ENCODE results near the gene PLA2G4E. TPM values are rescaled to one million over a fixed set of nuclear protein-coding genes. Genes with fewer than 3 reads are reported as not detected.

The PLA2G4E gene
- total RNA-seq, 4 donors from 2014 or later, result not detected

GRCh38 chr15:41961595-41962202, 59.1 kb downstream of the PLA2G4E start:
- WGBS, 2 donors, result 71 to 85% methylated on average over 1 of the region's 1 CpG

GRCh38 chr15:41961001-41961518, 59.8 kb downstream of the PLA2G4E start:
- H3K4me3 ChIP-seq, result no peak overlapping the region
- H3K27ac ChIP-seq, result no peak overlapping the region
- H3K4me1 ChIP-seq, result peaks cover 0 to 26% (median 0%) of the 10 kb centered on the region in 4 donors

More at GRCh38 chr15:41961595-41962202, 59.1 kb downstream of the PLA2G4E start:
- TF ChIP-seq CTCF (IDR thresholded peaks at IDR 0.05) (no peak), EP300 (IDR thresholded peaks at IDR 0.05) (no peak), POLR2A (IDR thresholded peaks at IDR 0.05) (no peak)
- Histone ChIP-seq H3K9me3 (no peaks in the 10 kb centered on the region), H3K27ac (no peak overlapping the region), H3K4me1 (peaks cover 0 to 30% (median 1%) of the 10 kb centered on the region in 4 donors), H3K27me3 (no peaks in the 10 kb centered on the region), H3K4me3 (no peak overlapping the region), H3K36me3 (no peaks in the 10 kb centered on the region)
- DNase-seq (ENCODE audit: low spot score in 2 of 2), result no peak

GRCh38 chr15:41958002-41958420, 62.8 kb downstream of the PLA2G4E start:
- peaks cover 0 to 9% (median 0%) of the 10 kb centered on the region in 3 donors for H3K36me3 ChIP-seq
- DNase-seq (ENCODE audit: low spot score in 2 of 2), result no peak
- H3K4me1 ChIP-seq, result peaks cover 0 to 27% (median 0%) of the 10 kb centered on the region in 4 donors
- TF ChIP-seq POLR2A (IDR thresholded peaks at IDR 0.05), result no peak
- no peak for TF ChIP-seq EP300 (IDR thresholded peaks at IDR 0.05)
- no peak for TF ChIP-seq CTCF (IDR thresholded peaks at IDR 0.05)
- H3K4me3 ChIP-seq, result no peak overlapping the region
- H3K9me3 ChIP-seq, result no peaks in the 10 kb centered on the region
- no peaks in the 10 kb centered on the region for H3K27me3 ChIP-seq
- 75 to 77% methylated on average over 7 of the region's 7 CpGs for whole genome bisulfite sequencing, 2 donors
- H3K27ac ChIP-seq, result peak overlapping the region in 1 of 4 donors; percentile 7

More at GRCh38 chr15:41961001-41961518, 59.8 kb downstream of the PLA2G4E start:
- TF ChIP-seq EP300 (IDR thresholded peaks at IDR 0.05) (no peak), POLR2A (IDR thresholded peaks at IDR 0.05) (no peak), CTCF (IDR thresholded peaks at IDR 0.05) (no peak)
- Histone ChIP-seq H3K27me3 (no peaks in the 10 kb centered on the region), H3K36me3 (no peaks in the 10 kb centered on the region), H3K9me3 (no peaks in the 10 kb centered on the region)
- DNase-seq (ENCODE audit: low spot score in 2 of 2), result no peak
- WGBS, 2 donors, result 59 to 67% methylated on average over 2 of the region's 2 CpGs

GRCh38 chr15:41957021-41957897, 63.6 kb downstream of the PLA2G4E start:
- WGBS, 2 donors, result 85 to 90% methylated on average over 12 of the region's 12 CpGs
- no peaks in the 10 kb centered on the region for H3K9me3 ChIP-seq
- no peaks in the 10 kb centered on the region for H3K27me3 ChIP-seq
- no peak overlapping the region for H3K4me3 ChIP-seq
- peaks cover 0 to 29% (median 0%) of the 10 kb centered on the region in 4 donors for H3K4me1 ChIP-seq
- TF ChIP-seq EP300 (IDR thresholded peaks at IDR 0.05) (no peak), CTCF (IDR thresholded peaks at IDR 0.05) (no peak), POLR2A (IDR thresholded peaks at IDR 0.05) (no peak)
- DNase-seq (ENCODE audit: low spot score in 2 of 2), result no peak
- H3K27ac ChIP-seq, result peak overlapping the region in 1 of 4 donors; percentile 7
- peaks cover 0 to 15% (median 0%) of the 10 kb centered on the region in 3 donors for H3K36me3 ChIP-seq
